CD4-positive, alpha-beta T cell treated with Interferon alpha-2 for 1 hour (primary cell): Measurements from ENCODE around the gene FOXP1.

Experiments
- DNase-seq, 2 donors: peaks; one replicate each; pipeline ENCODE4 v3.0.0-alpha.2; 2020 to 2022

The FOXP1 gene

GRCh38 chr3:71163198-71163918 is 420.2 kb downstream of the FOXP1 start:
- no peak for DNase-seq

- DNase-seq: no peak
These were observed 421.3 kb downstream of the FOXP1 start for GRCh38 chr3:71162221-71162620.

DNA sequence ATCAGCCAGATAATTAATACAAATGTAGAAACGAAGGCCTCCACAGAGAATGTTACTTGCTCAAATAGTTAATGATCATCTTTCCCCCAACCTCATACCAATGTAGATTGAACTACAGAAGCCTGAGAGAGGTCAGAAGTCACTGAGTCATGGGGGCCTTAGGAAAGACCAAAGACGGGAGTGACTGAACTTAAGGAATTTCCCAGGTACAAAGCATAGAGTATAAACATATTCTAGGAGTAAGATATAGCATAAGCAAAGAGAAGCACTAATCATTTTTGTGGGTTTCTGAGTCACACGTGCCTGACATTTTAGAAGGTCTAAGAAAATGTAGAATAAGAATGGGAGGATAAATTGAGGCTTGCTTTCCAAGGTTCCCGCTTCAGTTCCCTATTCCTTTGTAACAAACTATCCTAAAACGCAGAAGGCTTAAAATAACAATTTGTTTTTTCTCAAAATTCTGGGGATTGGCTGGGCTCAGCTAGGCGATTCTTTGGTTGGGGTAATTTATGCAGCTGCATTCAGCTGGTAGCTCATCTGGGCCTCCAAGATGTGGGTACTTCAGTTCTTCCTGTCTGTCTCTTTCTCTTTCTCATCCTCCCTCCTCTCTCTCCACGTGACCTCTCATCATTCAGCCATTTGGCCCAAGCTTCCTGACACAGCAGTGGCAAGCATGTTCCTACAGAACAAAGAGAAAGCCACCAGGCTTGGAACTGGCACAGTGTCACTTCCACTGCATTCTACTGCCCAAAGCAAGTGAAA is 422.6 kb downstream of the FOXP1 start:
- no peak for DNase-seq

- no peak for DNase-seq
These were observed 427.4 kb downstream of the FOXP1 start for GRCh38 chr3:71156062-71156665.

- DNase-seq: no peak
These were observed 428.7 kb downstream of the FOXP1 start for GRCh38 chr3:71154846-71155245.

GRCh38 chr3:71153713-71154112 is 429.8 kb downstream of the FOXP1 start:
- no peak for DNase-seq

GRCh38 chr3:71152892-71153265 is 430.6 kb downstream of the FOXP1 start:
- DNase-seq: no peak

- no peak for DNase-seq
These were observed 431.3 kb downstream of the FOXP1 start for GRCh38 chr3:71152039-71152891.

- no peak for DNase-seq
These were observed 433.3 kb downstream of the FOXP1 start for GRCh38 chr3:71149959-71150954.

- no peak for DNase-seq
These were observed 435.0 kb downstream of the FOXP1 start for GRCh38 chr3:71148455-71149060.

- no peak for DNase-seq
These were observed 436.9 kb downstream of the FOXP1 start for GRCh38 chr3:71146673-71147072.

DNA sequence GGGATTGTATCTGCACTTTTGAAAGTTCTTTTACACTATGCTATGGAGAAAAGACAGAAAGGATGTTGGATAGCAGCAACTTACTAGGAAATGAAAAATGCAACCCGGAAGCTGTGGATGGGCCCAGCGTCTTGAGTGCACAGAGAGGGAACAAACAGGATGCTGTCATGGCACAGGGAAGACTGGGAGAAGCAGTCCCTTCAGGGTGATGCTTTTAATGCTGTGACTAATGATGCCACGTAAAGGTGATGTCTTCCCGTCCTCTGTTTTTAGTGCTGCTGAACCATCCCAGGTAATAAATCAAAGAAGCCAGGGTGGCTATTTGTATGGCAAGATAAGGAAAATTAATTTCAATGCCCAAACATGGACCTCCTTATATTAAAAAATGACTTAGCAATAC is 437.6 kb downstream of the FOXP1 start:
- DNase-seq: no peak

GRCh38 chr3:71144525-71145253 is 438.8 kb downstream of the FOXP1 start:
- DNase-seq: no peak

GRCh38 chr3:71143493-71143892 is 440.0 kb downstream of the FOXP1 start:
- DNase-seq: no peak

- no peak for DNase-seq
These were observed 440.9 kb downstream of the FOXP1 start for GRCh38 chr3:71142441-71143161.

DNA sequence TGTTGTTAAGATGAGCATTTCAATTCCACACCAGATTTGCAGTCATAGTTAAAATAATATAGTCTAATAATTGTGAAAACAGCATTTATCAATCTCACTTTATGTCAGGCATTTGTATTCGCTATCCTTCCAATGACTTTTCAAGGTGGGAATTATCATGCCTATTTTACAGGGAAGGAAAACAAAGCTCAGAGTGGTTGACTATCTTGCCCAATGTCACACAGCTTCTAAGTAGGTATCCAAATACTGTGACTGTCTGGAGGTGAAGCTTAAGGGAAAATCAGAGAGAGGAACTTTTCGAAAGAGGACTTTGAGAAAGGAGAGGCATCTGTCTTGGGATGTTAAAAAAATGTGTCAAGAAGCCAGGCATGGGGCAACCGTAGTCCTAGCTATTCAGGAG is 443.1 kb downstream of the FOXP1 start:
- DNase-seq: no peak

GRCh38 chr3:71139496-71139895 is 444.0 kb downstream of the FOXP1 start:
- DNase-seq: no peak

DNA sequence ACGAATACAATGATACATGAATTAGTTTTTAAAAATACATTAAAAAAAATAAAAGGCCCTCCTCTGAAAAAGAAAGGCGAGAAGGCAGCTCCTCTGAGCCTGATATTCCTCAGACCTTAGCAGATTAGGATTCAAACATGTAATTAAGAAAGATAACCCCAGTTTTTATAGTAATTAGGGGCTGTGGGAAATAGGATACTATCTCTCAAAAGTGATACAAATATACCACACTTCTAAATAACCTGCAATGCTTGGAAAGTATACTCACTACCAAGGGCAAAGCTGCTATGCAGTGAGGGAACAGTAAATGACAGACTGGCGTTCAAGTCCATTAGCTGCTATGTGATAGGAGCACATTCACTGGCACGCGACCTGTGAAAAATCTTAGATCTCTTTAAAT is 445.1 kb downstream of the FOXP1 start:
- no peak for DNase-seq

DNA sequence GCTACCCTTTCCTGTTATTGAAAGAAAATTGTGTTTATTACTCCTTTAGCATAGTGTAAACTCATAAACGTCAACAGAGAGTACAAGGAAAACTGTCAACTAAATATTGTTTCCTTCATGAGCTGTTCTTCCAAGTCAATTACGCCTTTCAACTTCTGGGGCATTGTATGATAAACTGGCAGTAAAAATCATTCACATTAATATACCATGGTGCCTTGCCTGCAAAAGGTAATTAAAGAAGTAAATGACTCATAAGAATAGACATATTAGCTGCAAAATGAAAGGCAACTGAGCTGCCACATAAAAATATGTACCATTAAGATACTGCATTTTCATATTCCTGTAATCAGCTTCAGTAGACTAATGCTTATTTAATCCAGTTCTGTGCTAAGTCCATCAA is 447.3 kb downstream of the FOXP1 start:
- DNase-seq: no peak
